Measurements from ENCODE around the gene MRPL55. TPM values are rescaled to one million over a fixed set of nuclear protein-coding genes. Genes with fewer than 3 reads are reported as not detected.

MRPL55 gene
- total RNA-seq, 4 donors from 2014 or later, result 23.5 to 125 (median 87.5) TPM

DNA sequence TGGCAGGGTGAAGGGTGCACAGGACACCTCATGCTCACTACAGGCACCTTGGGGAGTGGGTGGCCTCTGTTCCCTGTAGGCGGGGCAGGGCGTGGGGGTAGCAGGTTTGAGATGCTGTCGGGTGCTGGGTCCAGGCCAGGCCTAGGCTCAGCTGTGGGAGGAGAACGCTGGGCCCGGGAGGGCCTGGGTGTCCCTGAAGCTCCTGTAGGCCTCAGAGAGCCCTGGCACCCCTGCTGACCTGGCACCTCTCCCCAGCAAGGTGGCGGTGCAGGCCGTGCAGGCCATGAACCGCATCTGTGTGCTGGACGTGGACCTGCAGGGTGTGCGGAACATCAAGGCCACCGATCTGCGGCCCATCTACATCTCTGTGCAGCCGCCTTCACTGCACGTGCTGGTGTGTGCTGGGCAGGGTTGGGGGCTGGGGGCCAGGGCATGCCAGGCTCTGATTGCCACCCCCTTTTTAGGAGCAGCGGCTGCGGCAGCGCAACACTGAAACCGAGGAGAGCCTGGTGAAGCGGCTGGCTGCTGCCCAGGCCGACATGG is 38.1 kb upstream of the MRPL55 start:
- H3K36me3 ChIP-seq, result peaks cover 12 to 16% of the 10 kb centered on the region in 2 donors
- intact Hi-C loops (cut with DNase I), result no loop called here
- WGBS, 2 donors, result 95 to 99% methylated on average over 8 to 17 of the region's 20 CpGs
- no peaks in the 10 kb centered on the region for H3K27me3 ChIP-seq
- H3K4me1 ChIP-seq, result peaks cover 8 to 58% of the 10 kb centered on the region in 2 donors
- H3K9me3 ChIP-seq, result no peaks in the 10 kb centered on the region
- no peak for DNase-seq
- no peak overlapping the region for H3K27ac ChIP-seq
- H3K4me3 ChIP-seq (replicated peaks in 1 of 3), result no peak overlapping the region
- TF ChIP-seq CTCF (IDR thresholded peaks at IDR 0.05) (no peak), POLR2A (IDR thresholded peaks at IDR 0.05) (no peak)

DNA sequence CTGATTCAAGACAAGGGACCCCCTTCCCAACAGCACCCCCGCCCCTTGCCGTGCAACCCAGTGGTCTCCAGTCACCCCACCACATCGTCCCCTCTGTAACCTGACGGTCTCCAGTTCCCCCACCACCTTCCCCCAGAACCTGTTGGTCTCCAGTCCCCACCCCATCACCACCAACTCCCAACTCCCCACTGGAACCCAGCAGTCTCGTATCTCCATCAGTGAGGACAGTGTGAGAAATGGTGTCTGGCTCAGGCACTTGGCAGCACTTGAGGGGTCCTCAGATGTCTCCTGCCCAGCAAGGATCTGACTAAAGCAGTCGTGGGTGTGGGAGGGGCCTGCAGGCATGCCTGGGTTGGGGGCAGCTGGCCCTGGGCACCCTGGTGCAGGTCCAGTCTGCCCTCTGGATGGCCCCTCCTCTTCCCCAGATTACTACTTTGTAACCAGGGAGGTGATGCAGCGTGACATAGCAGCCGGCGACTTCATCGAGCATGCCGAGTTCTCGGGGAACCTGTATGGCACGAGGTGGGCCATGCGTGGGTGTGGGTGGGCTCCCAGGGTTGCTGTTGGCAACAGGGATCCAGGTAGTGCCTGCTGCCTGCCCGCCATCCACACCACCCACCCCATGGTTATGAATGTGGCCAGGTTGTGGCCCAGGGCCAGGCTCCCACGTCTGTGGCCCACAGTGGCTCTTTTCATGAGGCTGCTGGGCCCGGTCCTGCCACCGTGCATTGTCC is 37.5 kb upstream of the MRPL55 start:
- Histone ChIP-seq H3K9me3 (no peaks in the 10 kb centered on the region), H3K4me1 (peaks cover 15 to 62% of the 10 kb centered on the region in 2 donors), H3K4me3 (replicated peaks in 1 of 3) (no peak overlapping the region), H3K27me3 (no peaks in the 10 kb centered on the region), H3K36me3 (peaks cover 12 to 16% of the 10 kb centered on the region in 2 donors), H3K27ac (no peak overlapping the region)
- TF ChIP-seq CTCF (IDR thresholded peaks at IDR 0.05), result no peak
- TF ChIP-seq POLR2A (IDR thresholded peaks at IDR 0.05), result no peak
- no peak for DNase-seq
- 84 to 93% methylated on average over 8 to 14 of the region's 18 CpGs for WGBS, 2 donors
- intact Hi-C loops (cut with DNase I), result no loop called here

DNA sequence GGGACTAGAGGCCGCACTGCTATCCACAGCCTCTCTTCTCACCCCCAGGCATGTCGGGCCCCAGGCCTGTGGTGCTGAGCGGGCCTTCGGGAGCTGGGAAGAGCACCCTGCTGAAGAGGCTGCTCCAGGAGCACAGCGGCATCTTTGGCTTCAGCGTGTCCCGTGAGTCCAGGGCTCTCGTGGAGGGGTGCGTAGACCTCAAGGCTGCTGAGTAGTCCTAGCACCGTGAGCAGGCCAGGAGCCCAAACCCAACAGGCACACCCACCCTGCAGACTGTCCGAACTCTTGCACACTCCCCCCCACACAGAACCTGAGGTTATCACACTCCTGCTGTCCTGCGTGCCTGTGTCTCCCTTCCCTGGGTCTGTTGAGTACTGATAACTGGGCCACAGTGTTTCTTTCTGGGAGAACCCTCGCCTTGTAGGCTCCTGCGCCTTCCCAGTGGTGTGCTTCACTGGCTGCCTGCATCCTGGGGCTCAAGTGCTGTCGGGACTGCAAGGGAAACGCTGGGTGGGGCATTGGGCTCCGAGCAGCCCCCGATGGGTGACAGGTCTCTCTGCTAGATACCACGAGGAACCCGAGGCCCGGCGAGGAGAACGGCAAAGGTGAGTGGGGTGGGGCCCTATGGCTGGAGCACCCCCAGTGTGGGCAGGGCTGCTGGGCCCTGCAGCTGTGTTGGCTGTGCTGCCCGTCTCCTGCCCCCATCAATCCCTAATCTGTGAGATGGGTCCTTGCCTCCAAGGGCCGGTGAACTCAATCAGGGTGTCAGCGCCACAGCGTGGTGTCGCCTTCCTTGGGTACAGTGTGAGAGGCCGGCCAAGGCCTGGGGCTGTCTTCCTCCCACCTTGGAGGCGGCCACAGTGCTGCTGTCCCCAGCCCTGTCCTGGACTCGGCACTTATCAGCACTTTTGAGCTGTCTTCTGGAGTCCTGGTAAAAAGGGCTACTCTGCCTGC is 36.6 kb upstream of the MRPL55 start:
- no peaks in the 10 kb centered on the region for H3K27me3 ChIP-seq
- H3K27ac ChIP-seq, result no peak overlapping the region
- DNase-seq, result no peak
- intact Hi-C loops (cut with DNase I), result no loop called here
- TF ChIP-seq POLR2A (IDR thresholded peaks at IDR 0.05), result no peak
- TF ChIP-seq CTCF (IDR thresholded peaks at IDR 0.05), result no peak
- H3K9me3 ChIP-seq, result no peaks in the 10 kb centered on the region
- peaks cover 12 to 16% of the 10 kb centered on the region in 2 donors for H3K36me3 ChIP-seq
- H3K4me3 ChIP-seq (replicated peaks in 1 of 3), result no peak overlapping the region
- H3K4me1 ChIP-seq, result peaks cover 23 to 62% of the 10 kb centered on the region in 2 donors
- WGBS, 2 donors, result 93 to 94% methylated on average over 14 to 17 of the region's 31 CpGs

DNA sequence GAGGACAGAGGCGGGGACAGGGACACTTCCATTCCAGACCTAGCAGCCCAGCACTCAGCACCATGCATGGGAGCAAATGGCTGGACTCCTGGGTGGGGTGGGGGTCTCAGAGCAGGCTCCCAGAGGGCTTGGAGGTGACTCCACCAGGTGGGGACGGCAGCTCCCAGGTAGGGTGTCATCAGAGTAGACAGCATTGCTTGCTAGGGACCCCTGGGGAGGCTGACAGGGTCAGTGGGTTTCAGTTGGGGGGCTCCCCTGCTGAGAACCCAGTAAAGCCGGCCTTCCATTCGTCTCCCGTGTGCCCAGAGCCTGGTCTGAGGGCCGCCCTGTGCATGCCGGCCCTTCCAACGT is 35.9 kb upstream of the MRPL55 start:
- Histone ChIP-seq H3K4me1 (peaks cover 23 to 55% of the 10 kb centered on the region in 2 donors), H3K27me3 (no peaks in the 10 kb centered on the region), H3K4me3 (replicated peaks in 1 of 3) (no peak overlapping the region), H3K27ac (no peak overlapping the region), H3K36me3 (peaks cover 12 to 16% of the 10 kb centered on the region in 2 donors), H3K9me3 (no peaks in the 10 kb centered on the region)
- WGBS, 2 donors, result 92 to 100% methylated on average over 1 to 5 of the region's 8 CpGs
- no peak for DNase-seq
- intact Hi-C loops (cut with DNase I), result loop anchor here (5.0 kb wide), 1 partner anchor 38 kb away; the partner anchor contains the start of gene MRPL55
- no peak for TF ChIP-seq CTCF (IDR thresholded peaks at IDR 0.05)
- no peak for TF ChIP-seq POLR2A (IDR thresholded peaks at IDR 0.05)

Measured in thyroid gland (tissue), 4 donors.